ENCODE measurements around the gene KDM2A. TPM values are rescaled to one million over a fixed set of nuclear protein-coding genes. Genes with fewer than 3 reads are reported as not detected.
"Not testable (repeated sequence)": the region's sequence is repeated elsewhere in the genome, so short reads cannot be mapped to it uniquely, and the experiment has no call there.

Gene KDM2A
- total RNA-seq, 1 experiment from 2014 or later: 12.6 TPM

GRCh38 chr11:67157691-67158090, 38.6 kb downstream of the KDM2A start:
- DNase-seq (ENCODE audit: low read depth, low spot score): no peak
- in situ Hi-C loops (cut with HindIII; ENCODE audit: low pct_unique_long_range_greater_than_20kb, low sequenced_read_pairs): no loop called here

- no peak for DNase-seq (ENCODE audit: low read depth, low spot score)
- in situ Hi-C loops (cut with HindIII; ENCODE audit: low pct_unique_long_range_greater_than_20kb, low sequenced_read_pairs): no loop called here
Observed at GRCh38 chr11:67158221-67158620, 39.2 kb downstream of the KDM2A start.

GRCh38 chr11:67160045-67160444, 41.0 kb downstream of the KDM2A start:
- no peak for DNase-seq (ENCODE audit: low read depth, low spot score)
- in situ Hi-C loops (cut with HindIII; ENCODE audit: low pct_unique_long_range_greater_than_20kb, low sequenced_read_pairs): no loop called here

- DNase-seq (ENCODE audit: low read depth, low spot score): peak; percentile 65
- in situ Hi-C loops (cut with HindIII; ENCODE audit: low pct_unique_long_range_greater_than_20kb, low sequenced_read_pairs): no loop called here
Observed at GRCh38 chr11:67160872-67161783, 42.1 kb downstream of the KDM2A start.

GRCh38 chr11:67163006-67163405, 43.9 kb downstream of the KDM2A start:
- DNase-seq (ENCODE audit: low read depth, low spot score): no peak
- in situ Hi-C loops (cut with HindIII; ENCODE audit: low pct_unique_long_range_greater_than_20kb, low sequenced_read_pairs): no loop called here

GRCh38 chr11:67165623-67166022, 46.6 kb downstream of the KDM2A start:
- no peak for DNase-seq (ENCODE audit: low read depth, low spot score)
- in situ Hi-C loops (cut with HindIII; ENCODE audit: low pct_unique_long_range_greater_than_20kb, low sequenced_read_pairs): no loop called here

GRCh38 chr11:67167091-67167490, 48.0 kb downstream of the KDM2A start:
- in situ Hi-C loops (cut with HindIII; ENCODE audit: low pct_unique_long_range_greater_than_20kb, low sequenced_read_pairs): no loop called here
- DNase-seq (ENCODE audit: low read depth, low spot score): no peak

- in situ Hi-C loops (cut with HindIII; ENCODE audit: low pct_unique_long_range_greater_than_20kb, low sequenced_read_pairs): no loop called here
- no peak for DNase-seq (ENCODE audit: low read depth, low spot score)
Observed at GRCh38 chr11:67167719-67168118, 48.7 kb downstream of the KDM2A start.

- in situ Hi-C loops (cut with HindIII; ENCODE audit: low pct_unique_long_range_greater_than_20kb, low sequenced_read_pairs); DNase-seq (ENCODE audit: low read depth, low spot score): not testable (repeated sequence)
Observed at GRCh38 chr11:67168911-67169310, 49.8 kb downstream of the KDM2A start.

- in situ Hi-C loops (cut with HindIII; ENCODE audit: low pct_unique_long_range_greater_than_20kb, low sequenced_read_pairs): no loop called here
- DNase-seq (ENCODE audit: low read depth, low spot score): no peak
Observed at GRCh38 chr11:67174311-67174710, 55.2 kb downstream of the KDM2A start.

- DNase-seq (ENCODE audit: low read depth, low spot score): no peak
- in situ Hi-C loops (cut with HindIII; ENCODE audit: low pct_unique_long_range_greater_than_20kb, low sequenced_read_pairs): no loop called here
Observed at GRCh38 chr11:67177399-67178281, 58.6 kb downstream of the KDM2A start.

- no peak for DNase-seq (ENCODE audit: low read depth, low spot score)
- in situ Hi-C loops (cut with HindIII; ENCODE audit: low pct_unique_long_range_greater_than_20kb, low sequenced_read_pairs): no loop called here
Observed at GRCh38 chr11:67178421-67178820, 59.4 kb downstream of the KDM2A start.

GRCh38 chr11:67178878-67179277, 59.8 kb downstream of the KDM2A start:
- no peak for DNase-seq (ENCODE audit: low read depth, low spot score)
- in situ Hi-C loops (cut with HindIII; ENCODE audit: low pct_unique_long_range_greater_than_20kb, low sequenced_read_pairs): no loop called here

- in situ Hi-C loops (cut with HindIII; ENCODE audit: low pct_unique_long_range_greater_than_20kb, low sequenced_read_pairs): no loop called here
- peak; percentile 47 for DNase-seq (ENCODE audit: low read depth, low spot score)
Observed at GRCh38 chr11:67179892-67180490, 60.9 kb downstream of the KDM2A start.

GRCh38 chr11:67194096-67194495, 75.0 kb downstream of the KDM2A start:
- no peak for DNase-seq (ENCODE audit: low read depth, low spot score)
- in situ Hi-C loops (cut with HindIII; ENCODE audit: low pct_unique_long_range_greater_than_20kb, low sequenced_read_pairs): no loop called here

GRCh38 chr11:67195971-67196456, 77.0 kb downstream of the KDM2A start:
- in situ Hi-C loops (cut with HindIII; ENCODE audit: low pct_unique_long_range_greater_than_20kb, low sequenced_read_pairs): no loop called here
- DNase-seq (ENCODE audit: low read depth, low spot score): no peak

GRCh38 chr11:67197606-67198005, 78.5 kb downstream of the KDM2A start:
- DNase-seq (ENCODE audit: low read depth, low spot score): no peak
- in situ Hi-C loops (cut with HindIII; ENCODE audit: low pct_unique_long_range_greater_than_20kb, low sequenced_read_pairs): no loop called here

- DNase-seq (ENCODE audit: low read depth, low spot score); in situ Hi-C loops (cut with HindIII; ENCODE audit: low pct_unique_long_range_greater_than_20kb, low sequenced_read_pairs): not testable (repeated sequence)
Observed at GRCh38 chr11:67198781-67199180, 79.7 kb downstream of the KDM2A start.
